Rectal smooth muscle tissue (tissue), 1 donor: ENCODE measurements around the gene ENTREP1.
A peak's percentile ranks its signal among the peaks of the same experiment; 100 is the strongest.

ENCODE experiments used
- H3K27ac ChIP-seq: one replicate; pipeline ENCODE4 v1.7.0; 2013; ENCODE audit warnings: low read depth, low read length, inconsistent platforms
- H3K27me3 ChIP-seq: one replicate; pipeline ENCODE4 v1.7.0; 2013; ENCODE audit warnings: low read length; ENCODE audit not compliant: control insufficient read depth, insufficient read depth
- H3K36me3 ChIP-seq: one replicate; pipeline ENCODE4 v1.7.0; 2013; ENCODE audit warnings: low read length; ENCODE audit not compliant: control insufficient read depth, insufficient read depth
- H3K4me1 ChIP-seq: one replicate; pipeline ENCODE4 v1.7.0; 2013; ENCODE audit warnings: low read length; ENCODE audit not compliant: control insufficient read depth, insufficient read depth
- H3K4me3 ChIP-seq: one replicate; pipeline ENCODE4 v1.7.0; 2013; ENCODE audit warnings: low read length
- H3K9ac ChIP-seq: one replicate; pipeline ENCODE4 v1.7.0; 2013; ENCODE audit warnings: low read length

Gene ENTREP1

GRCh38 chr9:69324549-69325401 lies at the start of gene ENTREP1:
TSS of gene ENTREP1 (plus strand) at chr9:69325215. CDS start at chr9:69325310, 95 bp downstream.
- Histone ChIP-seq H3K4me3 (peak within 1 kb of the TSS; percentile 72), H3K36me3 (no peaks in the 10 kb centered on the region), H3K4me1 (no peaks in the 10 kb centered on the region), H3K9ac (no peak within 1 kb of the TSS), H3K27ac (peak within 1 kb of the TSS; percentile 69), H3K27me3 (no peaks in the 10 kb centered on the region)

DNA sequence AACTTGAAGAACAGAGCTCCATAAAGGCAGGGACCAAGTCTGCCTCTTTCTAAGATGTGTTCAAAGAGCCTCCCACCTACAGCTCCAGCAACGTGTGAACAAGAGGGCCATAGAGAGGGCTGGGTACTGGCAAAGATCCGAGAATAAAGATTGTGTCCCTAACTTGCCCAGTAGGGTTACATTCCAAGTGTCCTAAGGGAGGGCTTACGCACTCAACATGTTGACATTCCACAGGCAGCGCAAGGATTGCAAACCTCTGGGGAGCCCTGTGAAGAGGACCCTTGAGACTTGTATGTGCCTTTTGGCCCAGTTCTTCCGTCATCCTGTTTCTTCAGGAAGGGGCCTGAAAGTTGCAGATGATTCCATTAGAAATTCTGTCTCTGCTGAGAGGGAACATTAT lies 48.2 kb upstream of the ENTREP1 start:
- H3K27me3 ChIP-seq = no peaks in the 10 kb centered on the region
- peaks cover 3% of the 10 kb centered on the region for H3K4me1 ChIP-seq
- H3K9ac ChIP-seq = no peak overlapping the region
- H3K4me3 ChIP-seq = no peak overlapping the region
- no peaks in the 10 kb centered on the region for H3K36me3 ChIP-seq
- H3K27ac ChIP-seq = no peak overlapping the region

- Histone ChIP-seq H3K4me1 (no peaks in the 10 kb centered on the region), H3K36me3 (no peaks in the 10 kb centered on the region), H3K27ac (no peak overlapping the region), H3K27me3 (no peaks in the 10 kb centered on the region), H3K9ac (no peak overlapping the region), H3K4me3 (no peak overlapping the region)
These were observed 45.8 kb upstream of the ENTREP1 start for GRCh38 chr9:69279084-69279731.

- Histone ChIP-seq H3K4me1 (no peaks in the 10 kb centered on the region), H3K9ac (no peak overlapping the region), H3K27ac (no peak overlapping the region), H3K36me3 (no peaks in the 10 kb centered on the region), H3K4me3 (no peak overlapping the region), H3K27me3 (no peaks in the 10 kb centered on the region)
These were observed 45.3 kb upstream of the ENTREP1 start for GRCh38 chr9:69279733-69280132.

- Histone ChIP-seq H3K9ac (no peak overlapping the region), H3K27me3 (no peaks in the 10 kb centered on the region), H3K36me3 (no peaks in the 10 kb centered on the region), H3K27ac (no peak overlapping the region), H3K4me3 (no peak overlapping the region), H3K4me1 (no peaks in the 10 kb centered on the region)
These were observed 42.0 kb upstream of the ENTREP1 start for GRCh38 chr9:69283003-69283402.

DNA sequence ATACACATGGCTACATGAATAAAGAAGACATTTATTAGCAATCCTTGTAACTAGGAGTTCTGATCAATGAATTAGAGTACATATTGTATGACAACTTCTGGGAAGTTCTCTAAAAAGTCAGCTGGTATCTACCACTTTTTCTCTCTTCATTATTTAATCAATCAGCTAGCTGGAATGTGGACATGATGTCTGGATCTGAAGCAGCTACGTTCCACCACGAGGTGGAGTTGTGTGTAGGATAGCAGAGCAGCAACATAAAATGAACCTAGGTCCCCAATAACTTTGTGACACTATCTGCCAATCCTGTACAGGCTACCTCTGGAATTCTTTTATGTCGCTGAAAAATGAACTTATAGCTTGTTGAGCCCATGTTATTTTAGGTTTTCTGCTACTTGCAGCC lies 32.9 kb upstream of the ENTREP1 start:
- Histone ChIP-seq H3K36me3 (no peaks in the 10 kb centered on the region), H3K4me1 (peaks cover 5% of the 10 kb centered on the region), H3K27me3 (no peaks in the 10 kb centered on the region), H3K9ac (no peak overlapping the region), H3K4me3 (no peak overlapping the region), H3K27ac (no peak overlapping the region)

GRCh38 chr9:69293156-69293555 lies 31.9 kb upstream of the ENTREP1 start:
- Histone ChIP-seq H3K9ac (no peak overlapping the region), H3K4me3 (no peak overlapping the region), H3K36me3 (no peaks in the 10 kb centered on the region), H3K27ac (no peak overlapping the region), H3K27me3 (no peaks in the 10 kb centered on the region), H3K4me1 (peaks cover 5% of the 10 kb centered on the region)

DNA sequence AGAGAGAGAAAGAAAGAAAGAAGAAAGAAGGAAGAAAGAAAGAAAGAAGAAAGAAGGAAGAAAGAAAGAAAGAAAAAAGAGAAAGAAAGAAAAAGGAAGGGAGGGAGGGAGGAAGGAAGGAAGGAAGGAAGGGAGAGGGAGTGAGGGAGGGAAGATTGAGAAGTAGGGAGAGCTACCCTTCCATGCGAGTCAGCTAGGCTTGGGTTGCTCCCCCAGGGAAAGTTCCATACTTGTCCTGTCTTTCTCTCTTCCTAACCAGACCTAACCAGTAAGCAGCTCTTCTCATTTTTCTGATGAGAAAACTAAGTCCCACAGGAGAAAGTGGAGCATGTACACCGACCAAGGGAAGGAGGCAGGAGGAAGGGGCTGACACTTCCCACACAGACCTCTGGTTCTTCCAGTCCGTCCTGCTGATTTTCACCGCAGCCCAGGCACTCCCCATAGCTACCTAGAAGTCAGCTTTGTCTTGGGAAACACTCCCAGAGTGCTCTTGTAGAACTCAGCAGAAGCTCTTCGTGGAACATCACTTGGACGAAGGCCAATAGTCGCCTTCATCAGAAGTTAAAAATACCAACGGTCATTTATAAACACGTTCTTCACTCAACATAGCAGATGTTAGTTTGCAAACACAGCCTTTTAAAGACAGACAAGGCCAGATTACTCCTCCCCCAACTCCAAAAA lies 29.0 kb upstream of the ENTREP1 start:
- H3K27ac ChIP-seq = no peak overlapping the region
- H3K27me3 ChIP-seq = no peaks in the 10 kb centered on the region
- H3K4me3 ChIP-seq = no peak overlapping the region

DNA sequence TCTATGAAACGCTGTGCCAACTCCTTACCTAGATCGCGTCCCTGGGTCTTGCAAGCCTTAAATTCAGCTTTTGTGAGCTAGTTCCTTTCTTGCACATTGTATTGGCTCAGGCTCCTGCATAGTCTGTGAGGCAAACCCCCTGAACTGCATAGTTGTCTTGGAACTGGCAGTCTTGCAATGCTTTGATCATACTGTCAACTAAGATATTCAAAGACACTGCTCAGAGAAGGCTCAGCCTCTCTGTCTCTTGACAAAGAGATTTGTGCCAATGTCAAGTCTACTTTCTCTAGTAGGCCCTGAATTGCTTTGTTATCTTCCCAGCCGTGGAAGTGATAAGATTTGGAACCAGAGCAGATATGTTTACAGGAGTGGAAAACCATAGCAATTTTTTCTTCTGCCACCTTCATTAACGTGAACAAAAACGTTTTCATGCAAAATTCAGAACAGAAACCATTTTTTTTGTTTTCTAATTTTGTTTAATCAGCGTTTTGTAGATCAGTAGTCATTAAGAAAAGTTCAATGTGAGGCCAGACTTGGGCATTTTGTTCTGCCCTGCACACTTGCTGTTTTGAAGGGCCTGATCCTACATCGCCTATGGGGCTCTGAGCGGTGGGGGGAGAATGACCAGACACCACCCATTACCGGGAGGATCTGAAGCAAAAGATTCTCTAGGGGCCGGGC lies 27.6 kb upstream of the ENTREP1 start:
- Histone ChIP-seq H3K4me1 (peaks cover 5% of the 10 kb centered on the region), H3K4me3 (no peak overlapping the region), H3K27me3 (no peaks in the 10 kb centered on the region), H3K27ac (no peak overlapping the region), H3K9ac (no peak overlapping the region), H3K36me3 (no peaks in the 10 kb centered on the region)

More for the DNA sequence above, 29.0 kb upstream of the ENTREP1 start:
- Histone ChIP-seq H3K36me3 (no peaks in the 10 kb centered on the region), H3K9ac (no peak overlapping the region), H3K4me1 (peaks cover 5% of the 10 kb centered on the region)

GRCh38 chr9:69299315-69299714 lies 25.7 kb upstream of the ENTREP1 start:
- Histone ChIP-seq H3K4me1 (peaks cover 5% of the 10 kb centered on the region), H3K4me3 (no peak overlapping the region), H3K36me3 (no peaks in the 10 kb centered on the region), H3K9ac (no peak overlapping the region), H3K27ac (no peak overlapping the region), H3K27me3 (no peaks in the 10 kb centered on the region)

- Histone ChIP-seq H3K4me3 (no peak overlapping the region), H3K4me1 (peaks cover 5% of the 10 kb centered on the region)
These were observed 25.2 kb upstream of the ENTREP1 start for GRCh38 chr9:69299826-69300225.

DNA sequence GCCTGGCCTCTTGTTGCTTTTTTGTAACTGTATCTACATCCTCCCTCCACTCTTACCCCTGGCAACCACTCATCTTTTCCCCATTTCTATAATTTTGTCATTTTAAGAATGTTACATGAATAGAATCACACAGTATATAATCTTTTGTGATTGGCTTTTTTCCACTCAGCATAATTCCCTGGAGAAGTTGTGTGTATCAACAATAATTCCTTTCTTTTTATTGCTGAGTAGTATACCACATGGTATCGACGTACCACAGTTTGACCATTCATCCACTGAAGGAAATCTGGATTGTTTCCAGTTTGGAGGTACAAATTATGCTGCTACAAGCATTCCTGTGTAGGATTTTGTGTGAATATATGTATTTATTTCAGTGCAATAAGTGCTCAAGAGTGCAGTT lies 21.7 kb upstream of the ENTREP1 start:
- H3K36me3 ChIP-seq = no peaks in the 10 kb centered on the region
- no peak overlapping the region for H3K27ac ChIP-seq
- H3K9ac ChIP-seq = no peak overlapping the region
- H3K4me1 ChIP-seq = peaks cover 6% of the 10 kb centered on the region
- no peaks in the 10 kb centered on the region for H3K27me3 ChIP-seq
- H3K4me3 ChIP-seq = no peak overlapping the region

More at GRCh38 chr9:69299826-69300225, 25.2 kb upstream of the ENTREP1 start:
- Histone ChIP-seq H3K27me3 (no peaks in the 10 kb centered on the region), H3K36me3 (no peaks in the 10 kb centered on the region), H3K9ac (no peak overlapping the region), H3K27ac (no peak overlapping the region)
